ENCODE results near the gene PRELID1.

DNA sequence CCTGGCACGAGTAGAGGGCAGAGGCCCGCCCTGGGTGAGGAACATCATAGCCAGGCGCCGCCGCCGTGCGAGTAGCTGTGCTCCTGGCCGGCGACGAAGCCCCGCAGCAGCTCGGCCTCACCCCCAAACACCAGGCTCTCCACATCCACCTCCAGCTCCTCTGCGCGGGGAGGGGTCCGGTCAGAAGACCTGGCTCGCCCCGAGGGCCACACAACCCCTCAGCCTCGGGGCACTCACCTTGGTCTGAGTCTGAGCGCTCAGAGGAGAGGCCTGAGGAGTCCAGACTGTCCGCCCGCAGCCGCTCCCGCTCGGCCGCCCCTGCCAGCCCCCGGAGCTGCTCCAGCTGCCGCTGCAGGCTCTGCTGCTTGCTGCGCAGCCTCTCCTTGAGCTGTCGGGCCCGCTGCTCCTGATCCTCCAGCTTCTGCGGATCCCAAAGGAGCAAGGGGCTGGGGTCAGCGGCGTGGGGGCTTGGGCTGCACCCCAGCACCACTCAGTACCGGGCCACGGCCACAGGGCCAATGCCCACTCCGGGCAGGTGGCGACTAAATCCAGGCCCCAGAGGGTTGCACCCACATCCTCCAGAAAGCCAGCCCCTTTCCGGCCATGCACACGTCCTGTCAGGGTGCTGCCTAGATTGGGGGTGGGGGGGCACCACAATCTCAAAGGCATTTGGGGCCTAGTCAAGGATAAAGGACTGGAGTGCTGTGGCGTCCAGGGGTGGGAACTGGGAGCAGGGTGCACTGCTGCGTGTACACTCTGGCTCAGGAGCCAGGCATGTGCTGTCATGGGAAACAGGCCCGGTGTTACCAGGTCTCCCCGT lies 4.2 kb downstream of the PRELID1 start:
- TF ChIP-seq POLR2AphosphoS5 (IDR thresholded peaks at IDR 0.05; ENCODE audit: low read depth) (no peak), GABPA (IDR thresholded peaks at IDR 0.05; ENCODE audit: low read depth) (no peak)
